ENCODE data around the gene MACF1. TPM values are rescaled to one million over a fixed set of nuclear protein-coding genes. Genes with fewer than 3 reads are reported as not detected.
A peak's percentile ranks its signal among the peaks of the same experiment; 100 is the strongest.

Gene MACF1
- total and polyA plus RNA-seq, 9 donors, result 93.6 to 331 (median 247) TPM

- TF ChIP-seq POLR2A (IDR thresholded peaks at IDR 0.05), result peak; percentile 25
- no peak for TF ChIP-seq EP300 (IDR thresholded peaks at IDR 0.05)
- no peak for TF ChIP-seq CTCF (IDR thresholded peaks at IDR 0.05)
- Histone ChIP-seq H3K36me3 (no peaks in the 10 kb centered on the region), H3K4me1 (ENCODE audit: insufficient read depth) (peaks cover 25% of the 10 kb centered on the region), H3K27me3 (no peaks in the 10 kb centered on the region), H3K27ac (peak overlapping the region; percentile 85), H3K9me3 (no peaks in the 10 kb centered on the region), H3K4me3 (peak overlapping the region; percentile 80)
- WGBS, 3 donors, result 12 to 18% (median 15%) methylated on average over 31 to 38 of the region's 38 CpGs
- DNase-seq, result no peak
- intact Hi-C loops (cut with DNase I), result no loop called here
These were observed 203.6 kb downstream of the MACF1 start for GRCh38 chr1:39407896-39408640.

GRCh38 chr1:39408641-39409054, 204.2 kb downstream of the MACF1 start:
- intact Hi-C loops (cut with DNase I), result no loop called here
- Histone ChIP-seq H3K4me3 (peak overlapping the region; percentile 80), H3K4me1 (ENCODE audit: insufficient read depth) (peaks cover 25% of the 10 kb centered on the region), H3K27ac (peak overlapping the region; percentile 85), H3K36me3 (no peaks in the 10 kb centered on the region), H3K27me3 (no peaks in the 10 kb centered on the region), H3K9me3 (no peaks in the 10 kb centered on the region)
- DNase-seq, result peak; percentile 95 to 96 (median 96)
- 0 to 1% (median 1%) methylated on average over 3 to 52 of the region's 53 CpGs for WGBS, 3 donors
- TF ChIP-seq EP300 (IDR thresholded peaks at IDR 0.05), result no peak
- TF ChIP-seq POLR2A (IDR thresholded peaks at IDR 0.05), result no peak
- TF ChIP-seq CTCF (IDR thresholded peaks at IDR 0.05), result no peak

- DNase-seq, result peak; percentile 39 to 72 (median 60)
These were observed 204.7 kb downstream of the MACF1 start for GRCh38 chr1:39409055-39409816.

More at GRCh38 chr1:39409055-39409816, 204.7 kb downstream of the MACF1 start:
- Histone ChIP-seq H3K4me3 (peak overlapping the region; percentile 80), H3K4me1 (ENCODE audit: insufficient read depth) (peaks cover 29% of the 10 kb centered on the region), H3K27me3 (no peaks in the 10 kb centered on the region), H3K9me3 (no peaks in the 10 kb centered on the region), H3K36me3 (no peaks in the 10 kb centered on the region), H3K27ac (peak overlapping the region; percentile 85)
- WGBS, 3 donors, result 0 to 1% (median 0%) methylated on average over 33 to 71 of the region's 71 CpGs
- peak; percentile 35 for TF ChIP-seq POLR2A (IDR thresholded peaks at IDR 0.05)
- peak in 1 of 3 donors; percentile 28 for TF ChIP-seq CTCF (IDR thresholded peaks at IDR 0.05)
- TF ChIP-seq EP300 (IDR thresholded peaks at IDR 0.05), result no peak
- intact Hi-C loops (cut with DNase I), result no loop called here
